Measurements from ENCODE around the gene SIAH3.
"Not testable (repeated sequence)": the region's sequence is repeated elsewhere in the genome, so short reads cannot be mapped to it uniquely, and the experiment has no call there.

Gene SIAH3

GRCh38 chr13:45851171-45851921 lies at the start of gene SIAH3:
Gene SIAH3, minus strand, starts transcription at chr13:45851753. Its CDS starts 124 bp downstream, at chr13:45851629.
- peak; percentile 95 for DNase-seq

GRCh38 chr13:45899406-45899805 lies 47.9 kb upstream of the SIAH3 start:
- DNase-seq: no peak

- no peak for DNase-seq
Observed at GRCh38 chr13:45897562-45897961, 46.0 kb upstream of the SIAH3 start.

- DNase-seq: no peak
Observed at GRCh38 chr13:45896285-45896684, 44.7 kb upstream of the SIAH3 start.

- no peak for DNase-seq
Observed at GRCh38 chr13:45895881-45896280, 44.3 kb upstream of the SIAH3 start.

GRCh38 chr13:45892513-45892912 lies 41.0 kb upstream of the SIAH3 start:
- peak; percentile 46 for DNase-seq

- DNase-seq: no peak
Observed at GRCh38 chr13:45889590-45890243, 38.2 kb upstream of the SIAH3 start.

GRCh38 chr13:45886466-45886865 lies 34.9 kb upstream of the SIAH3 start:
- no peak for DNase-seq

GRCh38 chr13:45885194-45885593 lies 33.6 kb upstream of the SIAH3 start:
- DNase-seq: no peak

GRCh38 chr13:45882626-45883025 lies 31.1 kb upstream of the SIAH3 start:
- peak; percentile 17 for DNase-seq

GRCh38 chr13:45881353-45881752 lies 29.8 kb upstream of the SIAH3 start:
- DNase-seq: no peak

- DNase-seq: no peak
Observed at GRCh38 chr13:45880242-45880641, 28.7 kb upstream of the SIAH3 start.

GRCh38 chr13:45879666-45880065 lies 28.1 kb upstream of the SIAH3 start:
- DNase-seq: peak; percentile 48

GRCh38 chr13:45878966-45879365 lies 27.4 kb upstream of the SIAH3 start:
- no peak for DNase-seq

- no peak for DNase-seq
Observed at GRCh38 chr13:45876781-45877180, 25.2 kb upstream of the SIAH3 start.

- DNase-seq: no peak
Observed at GRCh38 chr13:45875951-45876350, 24.4 kb upstream of the SIAH3 start.

- peak; percentile 66 for DNase-seq
Observed at GRCh38 chr13:45873491-45874325, 22.2 kb upstream of the SIAH3 start.

GRCh38 chr13:45872566-45872965 lies 21.0 kb upstream of the SIAH3 start:
- peak; percentile 94 for DNase-seq

GRCh38 chr13:45871201-45871600 lies 19.6 kb upstream of the SIAH3 start:
- DNase-seq: not testable (repeated sequence)

- DNase-seq: no peak
Observed at GRCh38 chr13:45870232-45870631, 18.7 kb upstream of the SIAH3 start.

GRCh38 chr13:45865414-45865813 lies 13.9 kb upstream of the SIAH3 start:
- DNase-seq: no peak

GRCh38 chr13:45863709-45864590 lies 12.4 kb upstream of the SIAH3 start:
- peak; percentile 79 for DNase-seq

GRCh38 chr13:45861322-45861721 lies 9.8 kb upstream of the SIAH3 start:
- DNase-seq: no peak
